ENCODE results near the gene SBK1. TPM values are rescaled to one million over a fixed set of nuclear protein-coding genes. Genes with fewer than 3 reads are reported as not detected.

Gene SBK1
- total and polyA plus RNA-seq, 2 of the 4 experiments (the other 2 are of a cell fraction), result under 0.01 to 0.05 TPM

DNA sequence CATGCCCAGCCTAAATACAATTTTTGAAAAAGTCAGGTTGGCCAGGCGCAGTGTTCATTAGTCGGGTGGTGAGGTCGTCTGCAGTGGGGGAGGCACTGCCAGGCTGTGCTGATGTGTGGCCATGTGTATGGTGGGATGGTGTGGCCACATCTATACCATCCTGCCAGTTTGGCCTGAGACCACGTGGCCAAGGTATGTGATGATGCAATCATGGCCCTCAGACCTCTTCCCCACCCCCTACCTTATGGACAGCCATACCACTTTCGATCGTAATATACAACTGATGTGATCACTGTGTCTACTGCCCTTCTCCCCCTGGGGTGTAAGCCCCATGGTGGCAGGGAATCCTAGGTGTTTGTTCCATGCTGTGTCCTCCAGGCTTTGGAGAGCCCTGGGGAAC, 23.7 kb downstream of the SBK1 start:
- Histone ChIP-seq H4K20me1 (ENCODE audit: insufficient read depth, low read length) (no peaks in the 10 kb centered on the region), H3K27me3 (ENCODE audit: control insufficient read depth, insufficient read depth, low read length) (peaks cover 4% of the 10 kb centered on the region; the same call in 1 of the 2 replicates), H3K23ac (ENCODE audit: low read depth, low read length) (no peak overlapping the region), H2AK5ac (ENCODE audit: low read depth, low read length) (no peak overlapping the region), H3K4ac (ENCODE audit: low read depth, low read length) (no peak overlapping the region), H3K9me1 (ENCODE audit: insufficient read depth, low read length) (no peaks in the 10 kb centered on the region), H3K4me2 (ENCODE audit: low read depth, low read length) (no peak overlapping the region), H2BK15ac (ENCODE audit: low read depth, low read length) (no peak overlapping the region), H2BK120ac (ENCODE audit: low read depth, low read length) (no peak overlapping the region), H3K18ac (ENCODE audit: low read depth, low read length) (no peak overlapping the region), H4K91ac (ENCODE audit: insufficient read depth, low read depth, low read length) (no peak overlapping the region), H2AFZ (replicated peaks; ENCODE audit: low read length, poor library complexity) (no peak overlapping the region), H2BK5ac (ENCODE audit: low read depth, low read length, poor library complexity, severe bottlenecking) (no peak overlapping the region), H3K79me1 (ENCODE audit: low read depth in 1 of 2, low read length in 2 of 2) (no peaks in the 10 kb centered on the region), H3K9me3 (ENCODE audit: control insufficient read depth, insufficient read depth, low read length) (no peaks in the 10 kb centered on the region), H3K4me1 (ENCODE audit: control insufficient read depth, insufficient read depth, low read length) (no peaks in the 10 kb centered on the region), H4K8ac (ENCODE audit: low read depth in 2 of 2, low read length in 2 of 2) (no peak overlapping the region), H3K27ac (ENCODE audit: insufficient read depth, low read length) (no peak overlapping the region), H3K14ac (replicated peaks; ENCODE audit: low read depth, low read length) (no peak overlapping the region), H2BK20ac (ENCODE audit: low read depth, low read length) (no peak overlapping the region), H2AK9ac (replicated peaks; ENCODE audit: low read depth, low read length, poor library complexity) (peak overlapping the region; percentile 78), H3K9ac (ENCODE audit: low read depth, low read length) (no peak overlapping the region), H3K56ac (ENCODE audit: extremely low read depth, insufficient read depth, low read length) (no peak overlapping the region), H4K5ac (ENCODE audit: low read depth, low read length) (no peak overlapping the region), H3K36me3 (ENCODE audit: control insufficient read depth, insufficient read depth, low read length) (no peaks in the 10 kb centered on the region), H3K4me3 (ENCODE audit: insufficient read depth, low read depth, low read length) (no peak overlapping the region)
- dilution Hi-C loops (cut with HindIII; ENCODE audit: low sequenced_read_pairs, unreplicated experiment) (no loop called here), in situ Hi-C loops (cut with MboI; ENCODE audit: low sequenced_read_pairs) (loop anchor here (10.0 kb wide), 1 partner anchor 61 kb away; no protein-coding TSS in a partner anchor), intact Hi-C loops (cut with micrococcal nuclease) (loop anchor here (10.0 kb wide), 1 partner anchor 171 kb away; no protein-coding TSS in a partner anchor)
- BruUV-seq (replicated peaks), result no TSS peak
- no peak for TF ChIP-seq NFE2L2 (IDR thresholded peaks at IDR 0.05; ENCODE audit: low read depth, low read length)
- TF ChIP-seq CEBPB (IDR thresholded peaks at IDR 0.05; ENCODE audit: low read depth, low read length), result peak; percentile 85
- TF ChIP-seq, protein P1, sequence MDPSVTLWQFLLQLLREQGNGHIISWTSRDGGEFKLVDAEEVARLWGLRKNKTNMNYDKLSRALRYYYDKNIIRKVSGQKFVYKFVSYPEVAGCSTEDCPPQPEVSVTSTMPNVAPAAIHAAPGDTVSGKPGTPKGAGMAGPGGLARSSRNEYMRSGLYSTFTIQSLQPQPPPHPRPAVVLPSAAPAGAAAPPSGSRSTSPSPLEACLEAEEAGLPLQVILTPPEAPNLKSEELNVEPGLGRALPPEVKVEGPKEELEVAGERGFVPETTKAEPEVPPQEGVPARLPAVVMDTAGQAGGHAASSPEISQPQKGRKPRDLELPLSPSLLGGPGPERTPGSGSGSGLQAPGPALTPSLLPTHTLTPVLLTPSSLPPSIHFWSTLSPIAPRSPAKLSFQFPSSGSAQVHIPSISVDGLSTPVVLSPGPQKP (IDR thresholded peaks at IDR 0.05; ENCODE audit: borderline replicate concordance, low read depth, low read length), result no peak
- DNase-seq, result no peak
- no peak for ATAC-seq (ENCODE audit: low read depth)
- 90% methylated on average over 2 of the region's 6 CpGs; no CpG with 5 or more reads in 1 of the 2 experiments for WGBS, 2 experiments (ENCODE audit: extremely low coverage in 2 of 2, insufficient read length in 1 of 2)
- CTCF ChIA-PET, result interaction anchor here (0.9 to 1.4 kb wide), 2 partner anchors 22 to 38 kb away, joined by 4 to 7 read pairs; no protein-coding TSS in a partner anchor
- POLR2A ChIA-PET (ENCODE audit: unreplicated experiment), result no interaction called here

Measured in IMR-90 (cell line).